ENCODE measurements around the gene INAFM1. TPM values are rescaled to one million over a fixed set of nuclear protein-coding genes. Genes with fewer than 3 reads are reported as not detected.

Gene INAFM1
- total and polyA plus RNA-seq, 9 of the 15 experiments (the other 6 are each of a cell fraction or from before 2014, with no cell fraction given) = 0.71 to 30.9 (median 3.1) TPM

DNA sequence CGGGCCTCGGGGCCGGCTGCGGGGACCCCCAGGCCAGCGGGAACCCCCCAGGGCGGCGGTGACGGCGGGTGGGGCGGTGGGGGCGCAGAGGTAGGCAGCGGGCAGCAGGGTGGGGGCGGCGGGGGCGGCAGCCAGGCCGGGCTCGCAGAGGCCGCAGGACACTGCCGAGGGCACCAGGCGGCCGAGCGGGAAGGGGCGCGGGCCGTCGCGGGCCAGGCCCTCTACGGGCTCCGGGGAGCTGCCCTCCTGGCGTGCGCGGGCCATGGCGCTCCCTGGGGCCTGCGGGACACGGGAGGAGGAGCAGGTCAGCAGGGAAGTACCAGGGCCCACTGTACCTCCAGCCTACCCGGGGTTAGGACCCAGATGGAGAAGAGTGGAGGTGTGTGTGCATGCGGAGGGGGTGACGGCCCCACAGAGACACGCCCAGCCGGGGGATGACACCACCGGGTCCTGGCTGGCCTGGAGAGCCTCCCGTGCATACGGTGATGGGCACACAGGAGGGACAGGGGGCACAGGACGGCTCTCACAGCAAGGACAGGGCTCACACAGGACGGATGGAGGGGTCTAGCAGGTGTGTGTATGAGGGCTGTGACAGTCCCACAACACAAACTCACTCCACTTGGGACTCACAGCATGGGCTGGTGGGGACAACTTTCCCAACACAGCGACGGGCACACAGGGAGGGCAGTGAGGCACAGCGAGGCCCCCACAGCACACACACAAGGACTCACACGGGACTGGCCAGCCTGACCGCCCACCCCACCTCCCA, 46.3 kb upstream of the INAFM1 start (continued):
- TF ChIP-seq, protein P1, sequence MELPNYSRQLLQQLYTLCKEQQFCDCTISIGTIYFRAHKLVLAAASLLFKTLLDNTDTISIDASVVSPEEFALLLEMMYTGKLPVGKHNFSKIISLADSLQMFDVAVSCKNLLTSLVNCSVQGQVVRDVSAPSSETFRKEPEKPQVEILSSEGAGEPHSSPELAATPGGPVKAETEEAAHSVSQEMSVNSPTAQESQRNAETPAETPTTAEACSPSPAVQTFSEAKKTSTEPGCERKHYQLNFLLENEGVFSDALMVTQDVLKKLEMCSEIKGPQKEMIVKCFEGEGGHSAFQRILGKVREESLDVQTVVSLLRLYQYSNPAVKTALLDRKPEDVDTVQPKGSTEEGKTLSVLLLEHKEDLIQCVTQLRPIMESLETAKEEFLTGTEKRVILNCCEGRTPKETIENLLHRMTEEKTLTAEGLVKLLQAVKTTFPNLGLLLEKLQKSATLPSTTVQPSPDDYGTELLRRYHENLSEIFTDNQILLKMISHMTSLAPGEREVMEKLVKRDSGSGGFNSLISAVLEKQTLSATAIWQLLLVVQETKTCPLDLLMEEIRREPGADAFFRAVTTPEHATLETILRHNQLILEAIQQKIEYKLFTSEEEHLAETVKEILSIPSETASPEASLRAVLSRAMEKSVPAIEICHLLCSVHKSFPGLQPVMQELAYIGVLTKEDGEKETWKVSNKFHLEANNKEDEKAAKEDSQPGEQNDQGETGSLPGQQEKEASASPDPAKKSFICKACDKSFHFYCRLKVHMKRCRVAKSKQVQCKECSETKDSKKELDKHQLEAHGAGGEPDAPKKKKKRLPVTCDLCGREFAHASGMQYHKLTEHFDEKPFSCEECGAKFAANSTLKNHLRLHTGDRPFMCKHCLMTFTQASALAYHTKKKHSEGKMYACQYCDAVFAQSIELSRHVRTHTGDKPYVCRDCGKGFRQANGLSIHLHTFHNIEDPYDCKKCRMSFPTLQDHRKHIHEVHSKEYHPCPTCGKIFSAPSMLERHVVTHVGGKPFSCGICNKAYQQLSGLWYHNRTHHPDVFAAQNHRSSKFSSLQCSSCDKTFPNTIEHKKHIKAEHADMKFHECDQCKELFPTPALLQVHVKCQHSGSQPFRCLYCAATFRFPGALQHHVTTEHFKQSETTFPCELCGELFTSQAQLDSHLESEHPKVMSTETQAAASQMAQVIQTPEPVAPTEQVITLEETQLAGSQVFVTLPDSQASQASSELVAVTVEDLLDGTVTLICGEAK (IDR thresholded peaks at IDR 0.05) = no peak
- TF ChIP-seq, protein P1 (CRISPR knock-in tag; IDR thresholded peaks at IDR 0.05) = no peak
- TF ChIP-seq BHLHE40 (IDR thresholded peaks at IDR 0.05; ENCODE audit: low read length) = peak; percentile 70
- TF ChIP-seq MTA2 (IDR thresholded peaks at IDR 0.05; ENCODE audit: low read depth) = no peak
- TF ChIP-seq ARNT (IDR thresholded peaks at IDR 0.05) = no peak
- TF ChIP-seq, protein P2, sequence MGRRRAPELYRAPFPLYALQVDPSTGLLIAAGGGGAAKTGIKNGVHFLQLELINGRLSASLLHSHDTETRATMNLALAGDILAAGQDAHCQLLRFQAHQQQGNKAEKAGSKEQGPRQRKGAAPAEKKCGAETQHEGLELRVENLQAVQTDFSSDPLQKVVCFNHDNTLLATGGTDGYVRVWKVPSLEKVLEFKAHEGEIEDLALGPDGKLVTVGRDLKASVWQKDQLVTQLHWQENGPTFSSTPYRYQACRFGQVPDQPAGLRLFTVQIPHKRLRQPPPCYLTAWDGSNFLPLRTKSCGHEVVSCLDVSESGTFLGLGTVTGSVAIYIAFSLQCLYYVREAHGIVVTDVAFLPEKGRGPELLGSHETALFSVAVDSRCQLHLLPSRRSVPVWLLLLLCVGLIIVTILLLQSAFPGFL (CRISPR knock-in tag; IDR thresholded peaks at IDR 0.05) = 0 out of 2 replicates have a peak, but pooled peaks have one; percentile 53
- TF ChIP-seq HOXB6 (CRISPR knock-in tag; IDR thresholded peaks at IDR 0.05; ENCODE audit: borderline replicate concordance) = no peak
- TF ChIP-seq FOXK1 (CRISPR knock-in tag; IDR thresholded peaks at IDR 0.05; ENCODE audit: borderline replicate concordance) = no peak
- no peak for TF ChIP-seq TFAM (CRISPR knock-in tag; conservative IDR thresholded peaks at IDR 0.05)
- TF ChIP-seq, protein P3, sequence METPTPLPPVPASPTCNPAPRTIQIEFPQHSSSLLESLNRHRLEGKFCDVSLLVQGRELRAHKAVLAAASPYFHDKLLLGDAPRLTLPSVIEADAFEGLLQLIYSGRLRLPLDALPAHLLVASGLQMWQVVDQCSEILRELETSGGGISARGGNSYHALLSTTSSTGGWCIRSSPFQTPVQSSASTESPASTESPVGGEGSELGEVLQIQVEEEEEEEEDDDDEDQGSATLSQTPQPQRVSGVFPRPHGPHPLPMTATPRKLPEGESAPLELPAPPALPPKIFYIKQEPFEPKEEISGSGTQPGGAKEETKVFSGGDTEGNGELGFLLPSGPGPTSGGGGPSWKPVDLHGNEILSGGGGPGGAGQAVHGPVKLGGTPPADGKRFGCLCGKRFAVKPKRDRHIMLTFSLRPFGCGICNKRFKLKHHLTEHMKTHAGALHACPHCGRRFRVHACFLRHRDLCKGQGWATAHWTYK (CRISPR knock-in tag; IDR thresholded peaks at IDR 0.05) = 0 out of 2 replicates have a peak, but pooled peaks have one; percentile 42
- no peak for TF ChIP-seq CREB1 (IDR thresholded peaks at IDR 0.05)
- peak; percentile 62 for TF ChIP-seq CREB1 (CRISPR knock-in tag; IDR thresholded peaks at IDR 0.05)
- TF ChIP-seq PCBP1 (IDR thresholded peaks at IDR 0.05; ENCODE audit: low read depth, low read length, poor library complexity, severe bottlenecking) = peak; percentile 73
- no peak for TF ChIP-seq FOSL1 (tag; conservative IDR thresholded peaks at IDR 0.05)
- TF ChIP-seq RFX5 (IDR thresholded peaks at IDR 0.05; ENCODE audit: low read depth, low read length) = no peak
- TF ChIP-seq STAT5A (IDR thresholded peaks at IDR 0.05; ENCODE audit: borderline replicate concordance, low read length) = peak; percentile 35; the same call in 1 of the 2 replicates

Measured in K562 (cell line).